ENCODE measurements around the gene RAPGEF4.

RAPGEF4 gene

GRCh38 chr2:172834881-172835280, 99.2 kb downstream of the RAPGEF4 start:
- no peak overlapping the region for H3K27ac ChIP-seq (ENCODE audit: low read depth, low read length)
- H3K9me3 ChIP-seq (ENCODE audit: control insufficient read depth, insufficient read depth, low read length), result no peaks in the 10 kb centered on the region
- H3K4me3 ChIP-seq (ENCODE audit: low read length), result no peak overlapping the region
- H3K4me2 ChIP-seq (ENCODE audit: low read length), result no peak overlapping the region
- no peaks in the 10 kb centered on the region for H3K9me2 ChIP-seq (replicated peaks; ENCODE audit: control insufficient read depth, low read length)
- H3K27me3 ChIP-seq (ENCODE audit: control insufficient read depth, low read length), result peaks cover 8% of the 10 kb centered on the region
- H3K4me1 ChIP-seq (ENCODE audit: control insufficient read depth, low read length), result no peaks in the 10 kb centered on the region
- no peaks in the 10 kb centered on the region for H3K36me3 ChIP-seq (ENCODE audit: control insufficient read depth, low read length)
- H4K20me1 ChIP-seq (ENCODE audit: control insufficient read depth, insufficient read depth, low read depth, low read length), result no peaks in the 10 kb centered on the region
- no peaks in the 10 kb centered on the region for H3K79me2 ChIP-seq (ENCODE audit: control insufficient read depth, low read length)
- no peak for TF ChIP-seq EZH2phosphoT487 (IDR thresholded peaks at IDR 0.05; ENCODE audit: borderline replicate concordance, low read length)
- TF ChIP-seq, protein P1, sequence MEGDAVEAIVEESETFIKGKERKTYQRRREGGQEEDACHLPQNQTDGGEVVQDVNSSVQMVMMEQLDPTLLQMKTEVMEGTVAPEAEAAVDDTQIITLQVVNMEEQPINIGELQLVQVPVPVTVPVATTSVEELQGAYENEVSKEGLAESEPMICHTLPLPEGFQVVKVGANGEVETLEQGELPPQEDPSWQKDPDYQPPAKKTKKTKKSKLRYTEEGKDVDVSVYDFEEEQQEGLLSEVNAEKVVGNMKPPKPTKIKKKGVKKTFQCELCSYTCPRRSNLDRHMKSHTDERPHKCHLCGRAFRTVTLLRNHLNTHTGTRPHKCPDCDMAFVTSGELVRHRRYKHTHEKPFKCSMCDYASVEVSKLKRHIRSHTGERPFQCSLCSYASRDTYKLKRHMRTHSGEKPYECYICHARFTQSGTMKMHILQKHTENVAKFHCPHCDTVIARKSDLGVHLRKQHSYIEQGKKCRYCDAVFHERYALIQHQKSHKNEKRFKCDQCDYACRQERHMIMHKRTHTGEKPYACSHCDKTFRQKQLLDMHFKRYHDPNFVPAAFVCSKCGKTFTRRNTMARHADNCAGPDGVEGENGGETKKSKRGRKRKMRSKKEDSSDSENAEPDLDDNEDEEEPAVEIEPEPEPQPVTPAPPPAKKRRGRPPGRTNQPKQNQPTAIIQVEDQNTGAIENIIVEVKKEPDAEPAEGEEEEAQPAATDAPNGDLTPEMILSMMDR (IDR thresholded peaks at IDR 0.05; ENCODE audit: low read depth, low read length, poor library complexity, severe bottlenecking), result no peak
- no peaks in the 10 kb centered on the region for H3F3A ChIP-seq (ENCODE audit: control insufficient read depth, insufficient read depth)

GRCh38 chr2:172836347-172836821, 100.7 kb downstream of the RAPGEF4 start:
- Histone ChIP-seq H3F3A (ENCODE audit: control insufficient read depth, insufficient read depth) (no peaks in the 10 kb centered on the region), H3K4me3 (ENCODE audit: low read length) (no peak overlapping the region), H3K27me3 (ENCODE audit: control insufficient read depth, low read length) (peaks cover 8% of the 10 kb centered on the region), H3K9me3 (ENCODE audit: control insufficient read depth, insufficient read depth, low read length) (no peaks in the 10 kb centered on the region), H3K9me2 (replicated peaks; ENCODE audit: control insufficient read depth, low read length) (no peaks in the 10 kb centered on the region), H3K27ac (ENCODE audit: low read depth, low read length) (no peak overlapping the region), H4K20me1 (ENCODE audit: control insufficient read depth, insufficient read depth, low read depth, low read length) (no peaks in the 10 kb centered on the region), H3K79me2 (ENCODE audit: control insufficient read depth, low read length) (no peaks in the 10 kb centered on the region), H3K4me1 (ENCODE audit: control insufficient read depth, low read length) (no peaks in the 10 kb centered on the region), H3K36me3 (ENCODE audit: control insufficient read depth, low read length) (no peaks in the 10 kb centered on the region), H3K4me2 (ENCODE audit: low read length) (no peak overlapping the region)
- TF ChIP-seq, protein P1 (IDR thresholded peaks at IDR 0.05; ENCODE audit: low read depth, low read length, poor library complexity, severe bottlenecking), result no peak
- TF ChIP-seq EZH2phosphoT487 (IDR thresholded peaks at IDR 0.05; ENCODE audit: borderline replicate concordance, low read length), result no peak

DNA sequence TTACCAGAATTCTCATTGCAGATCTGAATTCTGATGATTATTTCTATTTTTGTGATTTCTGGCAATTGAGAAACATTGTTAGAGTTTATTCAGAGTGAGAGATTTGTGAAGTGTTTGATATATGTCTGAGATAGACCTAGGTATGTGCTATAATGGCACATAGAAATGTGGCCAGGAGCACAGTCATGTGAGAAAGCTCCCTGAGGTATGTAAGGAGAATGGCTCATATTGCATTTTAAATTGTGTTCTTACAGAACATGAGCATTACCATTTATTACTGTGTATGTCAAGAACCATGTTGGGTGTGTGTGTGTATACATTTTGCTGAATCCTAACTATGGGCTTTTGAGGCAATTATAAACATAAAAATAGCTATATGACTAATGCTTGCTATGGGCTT, 101.2 kb downstream of the RAPGEF4 start:
- H3K36me3 ChIP-seq (ENCODE audit: control insufficient read depth, low read length), result no peaks in the 10 kb centered on the region

More for the DNA sequence above, 101.2 kb downstream of the RAPGEF4 start:
- no peaks in the 10 kb centered on the region for H4K20me1 ChIP-seq (ENCODE audit: control insufficient read depth, insufficient read depth, low read depth, low read length)
- H3F3A ChIP-seq (ENCODE audit: control insufficient read depth, insufficient read depth), result no peaks in the 10 kb centered on the region
- H3K4me2 ChIP-seq (ENCODE audit: low read length), result no peak overlapping the region
- peaks cover 8% of the 10 kb centered on the region for H3K27me3 ChIP-seq (ENCODE audit: control insufficient read depth, low read length)
- no peak for TF ChIP-seq EZH2phosphoT487 (IDR thresholded peaks at IDR 0.05; ENCODE audit: borderline replicate concordance, low read length)
- TF ChIP-seq, protein P1 (IDR thresholded peaks at IDR 0.05; ENCODE audit: low read depth, low read length, poor library complexity, severe bottlenecking), result no peak
- no peak overlapping the region for H3K4me3 ChIP-seq (ENCODE audit: low read length)
- no peak overlapping the region for H3K27ac ChIP-seq (ENCODE audit: low read depth, low read length)
- H3K9me2 ChIP-seq (replicated peaks; ENCODE audit: control insufficient read depth, low read length), result no peaks in the 10 kb centered on the region
- H3K79me2 ChIP-seq (ENCODE audit: control insufficient read depth, low read length), result no peaks in the 10 kb centered on the region
- H3K9me3 ChIP-seq (ENCODE audit: control insufficient read depth, insufficient read depth, low read length), result no peaks in the 10 kb centered on the region
- no peaks in the 10 kb centered on the region for H3K4me1 ChIP-seq (ENCODE audit: control insufficient read depth, low read length)
